Left ventricle myocardium superior (tissue), 1 donor: Measurements from ENCODE around the gene KMT2D. TPM values are rescaled to one million over a fixed set of nuclear protein-coding genes. Genes with fewer than 3 reads are reported as not detected.

ENCODE experiments used
- ATAC-seq: fragments of 200-7000 bp; cut with Tn5 transposase; one replicate; pipeline ENCODE4 v1.9.1; 2020; ENCODE audit warnings: mild to moderate bottlenecking, moderate library complexity
- DNase-seq: peaks from one replicate; pipeline ENCODE4 v3.0.0-alpha.2; 2020
- intact Hi-C: fragments of 100-400 bp; cut with micrococcal nuclease; formaldehyde crosslinking; loops from one replicate; pipeline ENCODE4 v1.11.0; 2022
- long read RNA-seq: library from polyadenylated mRNA; unstranded; transcript quantifications from one replicate; pipeline ENCODE4 v2.0.0, GENCODE V29; 2021
- total RNA-seq: library from RNA; stranded (reverse); fragmentation: NEBNext Ultra II Directional; extraction: Animal tissue kit (Norgen Biotek cat#: 25700); gene quantifications from one replicate; pipeline ENCODE4 v1.2.1, GENCODE V29; 2021
- donor health status: DM: no; HTN: yes; CAD: no; lungs with severe emphysema.

KMT2D gene
- 43.8 TPM for total RNA-seq
- long read RNA-seq, partial matches to known transcripts = 0 of 5 reads
- long read RNA-seq, other reads (novel, unspliced or antisense) = 5 of 5 reads

GRCh38 chr12:49060237-49061156, at the start of gene KMT2D:
TSS of gene KMT2D (minus strand) at chr12:49060794. CDS start at chr12:49055324, 5,470 bp downstream.
- intact Hi-C loops = loop anchor here (10.0 kb wide), 1 partner anchor 174 kb away; no protein-coding TSS in a partner anchor
- ATAC-seq (peak; percentile 82), DNase-seq (peak; percentile 95)

GRCh38 chr12:49109641-49110463, 49.3 kb upstream of the KMT2D start:
- ATAC-seq = peak; percentile 22
- intact Hi-C loops = no loop called here
- DNase-seq = peak; percentile 53

- intact Hi-C loops = no loop called here
- ATAC-seq (peak; percentile 68), DNase-seq (peak; percentile 54)
Observed at GRCh38 chr12:49108958-49109404, 48.4 kb upstream of the KMT2D start.

GRCh38 chr12:49105504-49106084, 45.0 kb upstream of the KMT2D start:
- intact Hi-C loops = no loop called here
- peak; percentile 5 for ATAC-seq
- DNase-seq = peak; percentile 50

GRCh38 chr12:49104822-49105221, 44.2 kb upstream of the KMT2D start:
- no peak for DNase-seq
- intact Hi-C loops = no loop called here
- ATAC-seq = no peak

- DNase-seq (no peak), ATAC-seq (no peak)
- intact Hi-C loops = no loop called here
Observed at GRCh38 chr12:49100380-49100779, 39.8 kb upstream of the KMT2D start.

- DNase-seq = no peak
- intact Hi-C loops = no loop called here
- ATAC-seq = no peak
Observed at GRCh38 chr12:49098703-49099102, 38.1 kb upstream of the KMT2D start.

- ATAC-seq (peak; percentile 30), DNase-seq (no peak)
- intact Hi-C loops = no loop called here
Observed at GRCh38 chr12:49098035-49098451, 37.4 kb upstream of the KMT2D start.

GRCh38 chr12:49097381-49097780, 36.8 kb upstream of the KMT2D start:
- intact Hi-C loops = no loop called here
- no peak for ATAC-seq
- DNase-seq = no peak

GRCh38 chr12:49094975-49095365, 34.4 kb upstream of the KMT2D start:
- ATAC-seq (no peak), DNase-seq (no peak)
- intact Hi-C loops = no loop called here

- ATAC-seq (peak; percentile 42), DNase-seq (peak; percentile 62)
- intact Hi-C loops = no loop called here
Observed at GRCh38 chr12:49094160-49094974, 33.8 kb upstream of the KMT2D start, which contains the start of gene DHH. TSS of gene DHH (minus strand) at chr12:49094801. CDS start at chr12:49094512, 289 bp downstream.

GRCh38 chr12:49093792-49094159, 33.2 kb upstream of the KMT2D start:
- peak; percentile 11 for ATAC-seq
- intact Hi-C loops = no loop called here
- DNase-seq = peak; percentile 39

GRCh38 chr12:49092816-49093406, 32.3 kb upstream of the KMT2D start:
- ATAC-seq (no peak), DNase-seq (no peak)
- intact Hi-C loops = no loop called here

GRCh38 chr12:49092086-49092815, 31.7 kb upstream of the KMT2D start:
- intact Hi-C loops = no loop called here
- DNase-seq = peak; percentile 50
- no peak for ATAC-seq

- no peak for DNase-seq
- intact Hi-C loops = no loop called here
- ATAC-seq = no peak
Observed at GRCh38 chr12:49091836-49092085, 31.2 kb upstream of the KMT2D start.

GRCh38 chr12:49091056-49091835, 30.7 kb upstream of the KMT2D start:
- DNase-seq (no peak), ATAC-seq (no peak)
- intact Hi-C loops = no loop called here
